ENCODE measurements around the gene MTMR12.
"Not testable (repeated sequence)": the region's sequence is repeated elsewhere in the genome, so short reads cannot be mapped to it uniquely, and the experiment has no call there.

MTMR12 gene

DNA sequence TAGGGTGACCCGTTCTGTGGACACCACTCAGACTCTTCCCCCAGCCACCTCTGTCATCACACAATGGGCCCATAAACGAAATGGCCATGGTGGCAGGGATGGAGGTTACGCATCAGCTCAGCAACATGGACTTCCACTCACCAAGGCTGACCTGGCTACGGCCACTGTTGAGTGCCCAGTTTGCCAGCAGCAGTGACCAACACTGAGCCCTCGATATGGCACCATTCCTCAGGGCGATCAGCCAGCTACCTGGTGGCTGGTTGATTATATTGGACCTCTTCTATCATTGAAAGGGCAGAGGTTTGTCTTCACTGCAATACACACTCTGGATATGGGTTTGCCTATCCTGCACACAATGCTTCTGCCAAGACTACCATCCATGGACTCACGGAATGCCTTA, 21.1 kb downstream of the MTMR12 start:
- H3K4me3 ChIP-seq (ENCODE audit: low read depth, low read length): no peak overlapping the region
- TF ChIP-seq CTCF (IDR thresholded peaks at IDR 0.05; ENCODE audit: control insufficient read depth, extremely low read depth, insufficient read depth): no peak
- no peak for DNase-seq (ENCODE audit: low read depth)

DNA sequence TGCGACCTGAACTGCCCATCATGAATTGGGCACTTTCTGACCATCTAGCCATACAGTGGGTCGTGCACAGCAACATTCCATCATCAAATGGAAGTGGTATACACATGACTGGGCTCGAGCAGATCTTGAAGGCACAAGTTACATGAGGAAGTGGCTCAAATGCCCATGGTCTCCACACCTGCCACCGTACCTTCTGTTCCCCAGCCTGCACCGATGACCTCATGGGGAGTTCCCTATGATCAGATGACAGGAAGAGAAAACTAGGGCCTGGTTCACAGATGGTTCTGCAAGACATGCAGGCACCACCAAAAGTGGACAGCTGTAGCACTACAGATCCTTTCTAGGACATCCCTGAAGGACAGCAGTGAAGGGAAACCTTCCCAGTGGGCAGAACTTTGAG, 21.8 kb downstream of the MTMR12 start:
- no peak for TF ChIP-seq CTCF (IDR thresholded peaks at IDR 0.05; ENCODE audit: control insufficient read depth, extremely low read depth, insufficient read depth)
- no peak for DNase-seq (ENCODE audit: low read depth)
- no peak overlapping the region for H3K4me3 ChIP-seq (ENCODE audit: low read depth, low read length)

DNA sequence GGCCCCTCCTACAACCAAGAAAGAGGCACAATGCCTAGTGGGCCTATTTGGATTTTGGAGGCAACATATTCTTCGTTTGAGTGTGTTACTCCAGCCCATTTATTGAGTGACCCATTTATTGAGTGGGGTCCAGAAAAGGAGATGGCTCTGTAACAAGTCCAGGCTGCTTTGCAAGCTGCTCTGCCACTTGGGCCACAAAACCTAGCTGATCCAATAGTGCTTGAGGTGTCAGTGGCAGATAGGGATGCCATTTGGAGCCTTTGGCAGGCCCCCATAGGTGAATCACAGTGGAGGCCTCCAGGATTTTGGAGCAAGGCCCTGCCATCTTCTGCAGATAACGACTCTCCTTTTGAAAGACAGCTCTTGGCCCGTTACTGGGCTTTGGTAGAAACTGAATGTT, 22.2 kb downstream of the MTMR12 start:
- not testable (repeated sequence) for H3K4me3 ChIP-seq (ENCODE audit: low read depth, low read length); DNase-seq (ENCODE audit: low read depth)

GRCh38 chr5:32289986-32290385, 22.8 kb downstream of the MTMR12 start:
- not testable (repeated sequence) for H3K4me3 ChIP-seq (ENCODE audit: low read depth, low read length); DNase-seq (ENCODE audit: low read depth)

DNA sequence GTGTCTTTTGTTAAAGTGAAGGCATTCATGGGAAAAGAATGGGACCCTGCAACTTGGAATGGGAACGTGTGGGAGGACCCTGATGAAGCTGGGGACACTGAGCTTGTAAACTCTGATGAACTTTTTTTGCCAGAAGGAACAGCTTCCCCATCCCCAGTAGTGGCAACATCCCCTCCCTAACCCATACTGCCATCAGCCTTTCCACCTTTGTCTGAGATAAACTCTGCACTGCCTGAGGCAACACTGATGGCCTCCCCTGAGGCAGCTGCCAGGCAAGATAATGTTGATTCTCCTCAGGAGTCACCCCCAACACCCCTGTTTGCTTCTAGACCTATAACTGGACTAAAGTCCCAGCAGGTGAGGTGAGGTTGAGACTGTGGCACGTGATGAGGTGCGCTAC, 24.6 kb downstream of the MTMR12 start:
- H3K4me3 ChIP-seq (ENCODE audit: low read depth, low read length); DNase-seq (ENCODE audit: low read depth): not testable (repeated sequence)

- not testable (repeated sequence) for DNase-seq (ENCODE audit: low read depth); H3K4me3 ChIP-seq (ENCODE audit: low read depth, low read length)
Observed at GRCh38 chr5:32287525-32287924, 25.2 kb downstream of the MTMR12 start.

DNA sequence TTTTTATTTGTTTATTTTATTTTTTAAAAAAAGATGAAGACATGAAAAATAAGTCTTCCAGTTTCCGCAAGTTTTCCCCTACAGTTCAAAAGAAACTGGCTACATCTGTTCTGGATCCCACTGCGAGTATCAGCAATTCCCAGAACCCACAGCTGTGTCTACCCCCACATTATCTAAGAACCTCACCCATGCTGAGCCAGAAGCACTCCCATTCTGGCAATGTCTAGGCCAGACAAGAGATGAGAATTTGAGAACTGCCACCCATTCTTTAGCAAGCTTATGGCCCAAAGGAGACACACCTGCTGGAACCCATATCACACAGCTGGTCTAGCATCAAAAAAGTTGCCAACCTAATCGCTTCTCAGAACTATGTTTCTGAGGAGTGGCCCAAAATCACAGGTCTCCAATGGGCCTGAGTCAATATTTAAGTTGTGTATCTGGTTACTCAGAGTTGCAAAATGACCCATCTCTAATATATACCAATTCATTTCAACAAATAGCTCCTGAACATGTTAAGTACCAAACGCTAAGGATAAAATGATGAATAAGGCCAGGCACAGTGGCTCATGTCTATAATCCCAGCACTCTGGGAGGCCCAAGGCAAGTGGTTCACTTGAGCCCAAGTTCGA, 27.1 kb downstream of the MTMR12 start:
- H3K4me3 ChIP-seq (ENCODE audit: low read depth, low read length): no peak overlapping the region
- TF ChIP-seq CTCF (IDR thresholded peaks at IDR 0.05; ENCODE audit: control insufficient read depth, extremely low read depth, insufficient read depth): no peak
- DNase-seq (ENCODE audit: low read depth): no peak

DNA sequence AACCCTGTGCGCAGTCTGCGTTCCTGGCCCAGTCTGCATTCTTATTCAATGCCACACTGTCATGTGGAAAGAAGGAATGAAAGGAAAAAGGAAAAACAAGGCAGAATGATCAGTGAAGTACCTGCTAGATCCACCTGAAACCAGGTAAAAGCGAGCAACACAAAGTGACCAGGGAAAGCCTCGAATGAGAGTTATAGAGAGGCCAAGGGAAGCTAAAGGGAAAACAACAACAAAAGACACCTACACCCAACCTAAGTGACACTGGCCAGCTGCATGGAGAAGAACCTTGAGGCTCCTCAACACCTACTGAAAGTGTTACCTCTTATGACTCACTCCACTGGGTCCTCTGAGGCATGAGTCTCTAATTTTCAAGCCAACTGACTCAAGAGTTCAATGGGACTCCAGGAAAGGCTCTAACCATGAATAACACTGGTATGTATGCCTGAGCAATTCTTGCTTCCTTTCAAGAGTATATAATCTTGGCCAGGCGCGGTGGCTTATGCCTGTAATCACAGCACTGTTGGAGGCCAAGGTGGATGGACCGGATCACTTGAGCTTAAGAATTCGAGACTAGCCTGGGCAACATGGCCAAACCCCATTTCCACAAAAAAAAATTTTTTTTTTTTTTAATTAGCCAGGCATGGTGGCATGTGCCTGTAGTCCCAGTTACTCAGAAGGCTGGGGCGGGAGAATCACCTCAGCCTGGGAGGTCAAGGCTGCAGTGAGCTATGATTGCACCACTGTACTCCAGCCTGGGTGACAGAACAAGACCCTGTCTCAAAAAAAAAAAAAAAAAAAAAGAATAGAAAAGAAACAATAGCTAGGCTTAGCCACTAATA, 29.0 kb downstream of the MTMR12 start:
- TF ChIP-seq CTCF (IDR thresholded peaks at IDR 0.05; ENCODE audit: control insufficient read depth, extremely low read depth, insufficient read depth): no peak
- DNase-seq (ENCODE audit: low read depth): no peak
- no peak overlapping the region for H3K4me3 ChIP-seq (ENCODE audit: low read depth, low read length)

- no peak overlapping the region for H3K4me3 ChIP-seq (ENCODE audit: low read depth, low read length)
- no peak for DNase-seq (ENCODE audit: low read depth)
- TF ChIP-seq CTCF (IDR thresholded peaks at IDR 0.05; ENCODE audit: control insufficient read depth, extremely low read depth, insufficient read depth): no peak
Observed at GRCh38 chr5:32283061-32283460, 29.7 kb downstream of the MTMR12 start.
